DOHH2 (cell line): ENCODE measurements around the gene GAB3.

Experiments
- CTCF ChIP-seq: fragments of 200-600 bp; sonication (generic); IDR thresholded peaks from one replicate; pipeline ENCODE4 v1.5.1; 2014; ENCODE audit warnings: antibody characterized with exemption, mild to moderate bottlenecking, low read depth, low read length; ENCODE audit not compliant: poor library complexity, severe bottlenecking
- EZH2phosphoT487 ChIP-seq: fragments of 200-600 bp; sonication (generic); IDR thresholded peaks from 2 replicates; pipeline ENCODE4 v1.6.1; 2017; ENCODE audit warnings: borderline replicate concordance, mild to moderate bottlenecking, antibody characterized with exemption, low read length, moderate library complexity, mixed read lengths

- TF ChIP-seq CTCF (no peak), EZH2phosphoT487 (no peak)
These were observed 23.7 kb upstream of the GAB3 start for GRCh38 chrX:154774622-154775021.
